K562 (cell line): ENCODE data around the gene NEXN. TPM values are rescaled to one million over a fixed set of nuclear protein-coding genes. Genes with fewer than 3 reads are reported as not detected.

Source experiments
- ADNP ChIP-seq: fragments of 200-800 bp; sonication (Bioruptor generic); IDR thresholded peaks from 2 replicates; pipeline ENCODE4 v1.6.1; 2016; ENCODE audit warnings: missing genetic modification characterization, missing compliant biosample characterization
- ARID1B ChIP-seq: fragments of 450-650 bp; IDR thresholded peaks from 2 replicates; pipeline ENCODE4 v1.6.1; 2016; ENCODE audit warnings: antibody characterized with exemption, mild to moderate bottlenecking, inconsistent platforms
- ASH1L ChIP-seq: fragments of 450-650 bp; IDR thresholded peaks from 2 replicates; pipeline ENCODE4 v1.6.1; 2018; ENCODE audit warnings: borderline replicate concordance, mild to moderate bottlenecking, low read depth; ENCODE audit not compliant: partially characterized antibody
- BRD4 ChIP-seq: fragments of 200-600 bp; sonication (generic); IDR thresholded peaks from 2 replicates; pipeline ENCODE4 v1.6.1; 2017; ENCODE audit warnings: inconsistent platforms
- DDX20 ChIP-seq: fragments of 450-650 bp; IDR thresholded peaks from 2 replicates; pipeline ENCODE4 v1.6.1; 2016; ENCODE audit warnings: missing genetic modification characterization, low read depth, mild to moderate bottlenecking, missing compliant biosample characterization, moderate library complexity
- ETS2 ChIP-seq: IDR thresholded peaks from 2 replicates; pipeline ENCODE4 v1.6.1; 2016; ENCODE audit warnings: borderline replicate concordance, missing genetic modification characterization, mild to moderate bottlenecking, moderate library complexity, missing compliant biosample characterization; ENCODE audit not compliant: poor library complexity, severe bottlenecking
- FOXK1 ChIP-seq: sonication (generic); formaldehyde crosslinking; IDR thresholded peaks from 2 replicates; pipeline ENCODE4 v1.8.0; 2022; ENCODE audit warnings: missing genetic modification reagents, mild to moderate bottlenecking, borderline replicate concordance
- MIER1 ChIP-seq: fragments of 450-650 bp; IDR thresholded peaks from 2 replicates; pipeline ENCODE4 v1.6.1; 2016; ENCODE audit warnings: antibody characterized with exemption, mild to moderate bottlenecking, low read depth
- MTA3 ChIP-seq: fragments of 450-650 bp; formaldehyde crosslinking; IDR thresholded peaks from 2 replicates; pipeline ENCODE4 v1.6.1; 2017; ENCODE audit warnings: mild to moderate bottlenecking, borderline replicate concordance
- NFE2L1 ChIP-seq: fragments of 450-650 bp; IDR thresholded peaks from 2 replicates; pipeline ENCODE4 v1.6.1; 2016; ENCODE audit warnings: missing genetic modification characterization, low read depth, mild to moderate bottlenecking, missing compliant biosample characterization, moderate library complexity, borderline replicate concordance
- PCBP1 ChIP-seq: fragments of 200-400 bp; formaldehyde crosslinking; IDR thresholded peaks from 2 replicates; pipeline ENCODE4 v1.6.1; 2018; ENCODE audit warnings: mild to moderate bottlenecking, low read depth, low read length; ENCODE audit not compliant: poor library complexity, severe bottlenecking
- POLR2B ChIP-seq: fragments of 450-650 bp; IDR thresholded peaks from 2 replicates; pipeline ENCODE4 v1.6.1; 2018; ENCODE audit warnings: low read depth; ENCODE audit not compliant: partially characterized antibody
- POLR2H ChIP-seq: IDR thresholded peaks from 2 replicates; pipeline ENCODE4 v1.6.1; 2016; ENCODE audit warnings: missing genetic modification characterization, low read depth, mild to moderate bottlenecking, control low read depth, missing compliant biosample characterization, moderate library complexity
- RBM17 ChIP-seq: fragments of 200-400 bp; formaldehyde crosslinking; IDR thresholded peaks from 2 replicates; pipeline ENCODE4 v1.6.1; 2017; ENCODE audit warnings: low read depth, mild to moderate bottlenecking, low read length, borderline replicate concordance
- SIRT6 ChIP-seq: IDR thresholded peaks from one replicate; pipeline ENCODE4 v1.6.1; 2012; ENCODE audit warnings: low read depth, mild to moderate bottlenecking, control low read depth, inconsistent platforms, low read length, moderate library complexity
- SRSF7 ChIP-seq: fragments of 200-400 bp; formaldehyde crosslinking; optimal IDR thresholded peaks from 2 replicates; pipeline ENCODE3; 2017; ENCODE audit warnings: mild to moderate bottlenecking, low read depth, low read length
- SUPT5H ChIP-seq: fragments of 450-650 bp; IDR thresholded peaks from 2 replicates; pipeline ENCODE4 v1.6.1; 2016
- XRCC5 ChIP-seq: fragments of 200-400 bp; formaldehyde crosslinking; IDR thresholded peaks from 2 replicates; pipeline ENCODE4 v1.6.1; 2017; ENCODE audit warnings: low read depth, mild to moderate bottlenecking, low read length
- ZKSCAN3 ChIP-seq: fragments of 250-450 bp; sonication (Bioruptor Pico); IDR thresholded peaks from 2 replicates; pipeline ENCODE4 v1.4.0; 2020
- ZNF133 ChIP-seq: fragments of 250-450 bp; sonication (Bioruptor Pico); IDR thresholded peaks from 2 replicates; pipeline ENCODE4 v1.4.0; 2020; ENCODE audit warnings: mild to moderate bottlenecking
- ZNF584 ChIP-seq: fragments of 200-800 bp; sonication (Bioruptor generic); IDR thresholded peaks from 2 replicates; pipeline ENCODE4 v1.6.1; 2016; ENCODE audit warnings: low read depth, mild to moderate bottlenecking, missing genetic modification characterization, missing compliant biosample characterization
- ZSCAN32 ChIP-seq: fragments of 450-650 bp; formaldehyde crosslinking; IDR thresholded peaks from 2 replicates; pipeline ENCODE4 v1.4.0; 2020; ENCODE audit warnings: mild to moderate bottlenecking, moderate library complexity
- polyA plus RNA-seq, 8 experiments: library from polyadenylated mRNA; depleted of rRNA in 4 of 8; stranded (reverse) in 5 of 8; unstranded in 3 of 8; fragments of >200 nt; fragmentation: Nextera tagmentation in 2 of 8; fragmentation: Illumina TruSeq in 1 of 8; extraction: Ambion mirVana in 2 of 8; extraction: Trizol in 1 of 8; gene quantifications; 2 replicates each; pipeline versions ENCODE4 v1.2.1 to v1.2.3, GENCODE V29; 2011 to 2014; ENCODE audit warnings: inconsistent platforms in 1 of 8, missing spikeins in 1 of 8
- total RNA-seq, 7 experiments: library from RNA; depleted of rRNA in 6 of 7; stranded (reverse); fragments of >200 nt in 6 of 7; fragmentation: Illumina TruSeq in 2 of 7; extraction: Trizol in 2 of 7; gene quantifications; 2 replicates each; pipeline versions ENCODE4 v1.2.1 to v1.2.3, GENCODE V29; 2011 to 2021; ENCODE audit warnings: low replicate concordance in 1 of 7
- TF ChIP-seq, protein P1 (sequence below): fragments of 250-450 bp; sonication (Bioruptor Pico); IDR thresholded peaks from 2 replicates; pipeline ENCODE4 v1.9.0; 2021; ENCODE audit warnings: mild to moderate bottlenecking
- TF ChIP-seq, protein P2 (sequence below): fragments of 250-450 bp; sonication (Bioruptor Pico); IDR thresholded peaks from 2 replicates; pipeline ENCODE4 v1.8.0; 2022; ENCODE audit warnings: moderate library complexity, mild to moderate bottlenecking, inconsistent platforms
- TF ChIP-seq, protein P3 (sequence below): IDR thresholded peaks from 3 replicates; pipeline ENCODE4 v1.6.1; 2011; ENCODE audit warnings: borderline replicate concordance, mild to moderate bottlenecking; ENCODE audit not compliant: insufficient read length, insufficient read depth
- TF ChIP-seq, protein P4 (sequence below): sonication (generic); formaldehyde crosslinking; IDR thresholded peaks from 2 replicates; pipeline ENCODE4 v1.8.1; 2023; ENCODE audit warnings: mild to moderate bottlenecking, missing genetic modification reagents, moderate library complexity

The NEXN gene
- total and polyA plus RNA-seq, 9 of the 15 experiments (the other 6 are each of a cell fraction or from before 2014, with no cell fraction given), result 0.18 to 1.8 (median 0.76) TPM

DNA sequence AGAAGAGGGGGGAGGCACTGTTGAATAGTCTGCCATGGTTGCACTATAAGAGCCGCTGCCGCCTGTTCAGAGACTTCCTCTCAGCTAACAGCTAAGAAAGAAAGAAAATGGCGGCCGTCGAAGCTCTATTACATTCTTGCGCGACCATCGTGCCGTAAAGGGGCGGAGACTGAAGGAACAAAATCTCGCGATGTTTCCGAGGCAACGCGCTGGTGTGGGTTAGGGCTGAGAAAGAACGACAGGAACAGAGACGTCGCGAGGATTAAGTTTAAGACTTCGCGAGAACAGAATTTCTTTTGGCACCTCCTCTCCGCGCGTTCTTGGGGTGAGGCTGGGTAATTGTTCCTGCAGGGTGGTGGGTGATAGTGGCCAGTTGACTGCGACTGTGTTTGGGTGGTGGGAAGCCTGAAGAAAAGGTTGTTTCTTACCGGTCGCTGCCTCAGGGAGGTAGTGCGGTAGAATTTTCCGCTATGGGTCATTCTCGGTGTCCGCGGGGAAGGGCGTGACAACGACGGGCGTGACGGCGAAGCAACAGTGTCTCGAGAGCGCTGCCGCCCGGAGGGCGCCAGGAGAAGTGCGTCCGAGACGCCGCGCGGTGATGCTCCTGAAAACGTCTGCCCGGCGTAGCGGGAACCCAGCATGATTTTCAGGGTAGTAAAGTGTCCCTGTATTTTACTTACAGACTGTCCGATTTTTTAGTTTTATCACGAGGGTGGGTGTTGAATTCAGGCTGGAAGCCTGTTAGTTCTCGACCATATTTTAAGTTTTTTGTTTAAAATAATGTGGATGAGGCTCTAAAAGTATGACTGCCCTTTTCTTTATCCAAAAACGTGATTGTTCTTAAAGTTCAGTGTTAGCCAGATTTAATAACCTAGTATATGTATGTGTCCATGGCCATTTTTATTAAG is 90.8 kb downstream of the NEXN start, which contains the start of gene FUBP1 (continued):
- no peak for TF ChIP-seq PCBP1
- no peak for TF ChIP-seq NFE2L1
- peak; percentile 52; the same call in 1 of the 2 replicates for TF ChIP-seq ZNF584 (CRISPR knock-in tag)
- TF ChIP-seq ZSCAN32 (CRISPR knock-in tag), result no peak
- TF ChIP-seq ASH1L, result peak; percentile 67
- TF ChIP-seq SUPT5H, result peak; percentile 98
- no peak for TF ChIP-seq DDX20
- TF ChIP-seq RBM17, result no peak
- TF ChIP-seq FOXK1 (CRISPR knock-in tag), result 0 out of 2 replicates have a peak, but pooled peaks have one; percentile 56
- TF ChIP-seq, protein P1, sequence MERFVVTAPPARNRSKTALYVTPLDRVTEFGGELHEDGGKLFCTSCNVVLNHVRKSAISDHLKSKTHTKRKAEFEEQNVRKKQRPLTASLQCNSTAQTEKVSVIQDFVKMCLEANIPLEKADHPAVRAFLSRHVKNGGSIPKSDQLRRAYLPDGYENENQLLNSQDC (CRISPR knock-in tag), result no peak
- TF ChIP-seq, protein P2, sequence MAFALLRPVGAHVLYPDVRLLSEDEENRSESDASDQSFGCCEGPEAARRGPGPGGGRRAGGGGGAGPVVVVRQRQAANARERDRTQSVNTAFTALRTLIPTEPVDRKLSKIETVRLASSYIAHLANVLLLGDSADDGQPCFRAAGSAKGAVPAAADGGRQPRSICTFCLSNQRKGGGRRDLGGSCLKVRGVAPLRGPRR (CRISPR knock-in tag), result no peak
- TF ChIP-seq, protein P3, sequence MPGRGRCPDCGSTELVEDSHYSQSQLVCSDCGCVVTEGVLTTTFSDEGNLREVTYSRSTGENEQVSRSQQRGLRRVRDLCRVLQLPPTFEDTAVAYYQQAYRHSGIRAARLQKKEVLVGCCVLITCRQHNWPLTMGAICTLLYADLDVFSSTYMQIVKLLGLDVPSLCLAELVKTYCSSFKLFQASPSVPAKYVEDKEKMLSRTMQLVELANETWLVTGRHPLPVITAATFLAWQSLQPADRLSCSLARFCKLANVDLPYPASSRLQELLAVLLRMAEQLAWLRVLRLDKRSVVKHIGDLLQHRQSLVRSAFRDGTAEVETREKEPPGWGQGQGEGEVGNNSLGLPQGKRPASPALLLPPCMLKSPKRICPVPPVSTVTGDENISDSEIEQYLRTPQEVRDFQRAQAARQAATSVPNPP, result no peak
- TF ChIP-seq ETS2 (tag), result no peak
- TF ChIP-seq, protein P4, sequence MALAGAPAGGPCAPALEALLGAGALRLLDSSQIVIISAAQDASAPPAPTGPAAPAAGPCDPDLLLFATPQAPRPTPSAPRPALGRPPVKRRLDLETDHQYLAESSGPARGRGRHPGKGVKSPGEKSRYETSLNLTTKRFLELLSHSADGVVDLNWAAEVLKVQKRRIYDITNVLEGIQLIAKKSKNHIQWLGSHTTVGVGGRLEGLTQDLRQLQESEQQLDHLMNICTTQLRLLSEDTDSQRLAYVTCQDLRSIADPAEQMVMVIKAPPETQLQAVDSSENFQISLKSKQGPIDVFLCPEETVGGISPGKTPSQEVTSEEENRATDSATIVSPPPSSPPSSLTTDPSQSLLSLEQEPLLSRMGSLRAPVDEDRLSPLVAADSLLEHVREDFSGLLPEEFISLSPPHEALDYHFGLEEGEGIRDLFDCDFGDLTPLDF (CRISPR knock-in tag), result no peak
- TF ChIP-seq BRD4, result no peak; the same call in 1 of the 2 replicates
- no peak for TF ChIP-seq ADNP (tag)
- peak; percentile 96 for TF ChIP-seq POLR2B
- TF ChIP-seq SRSF7, result no peak
- peak; percentile 87; the same call in 1 of the 2 replicates for TF ChIP-seq XRCC5
- no peak for TF ChIP-seq ZKSCAN3
- TF ChIP-seq MTA3, result peak; percentile 78; the same call in 1 of the 2 replicates
- TF ChIP-seq ZNF133, result no peak
- peak; percentile 93 for TF ChIP-seq POLR2H (tag)
- no peak for TF ChIP-seq MIER1
- no peak for TF ChIP-seq SIRT6
- TF ChIP-seq ARID1B, result peak; percentile 45; the same call in 1 of the 2 replicates
